Measurements from ENCODE around the gene FSTL3. TPM values are rescaled to one million over a fixed set of nuclear protein-coding genes. Genes with fewer than 3 reads are reported as not detected.

Gene FSTL3
- total and polyA plus RNA-seq, 2 of the 13 experiments (the other 11 are each of a cell fraction or from before 2014, with no cell fraction given), result 13.5 to 15.6 TPM

GRCh38 chr19:680287-681028 is 4.3 kb downstream of the FSTL3 start (continued):
- no peak for TF ChIP-seq DZIP1 (CRISPR knock-in tag; IDR thresholded peaks at IDR 0.05)
- peak; percentile 53 for TF ChIP-seq GMEB2 (CRISPR knock-in tag; IDR thresholded peaks at IDR 0.05; ENCODE audit: low read depth)
- no peak for TF ChIP-seq ZNF841 (CRISPR knock-in tag; IDR thresholded peaks at IDR 0.05; ENCODE audit: borderline replicate concordance)
- TF ChIP-seq ZNF446 (CRISPR knock-in tag; IDR thresholded peaks at IDR 0.05), result 0 out of 2 replicates have a peak, but pooled peaks have one; percentile 16
- peak; percentile 84; the same call in 1 of the 2 replicates for TF ChIP-seq ZFX (CRISPR knock-in tag; IDR thresholded peaks at IDR 0.05; ENCODE audit: low read depth)
- 0 out of 2 replicates have a peak, but pooled peaks have one; percentile 29 for TF ChIP-seq ZBTB7A (CRISPR knock-in tag; IDR thresholded peaks at IDR 0.05)
- TF ChIP-seq TMF1 (CRISPR knock-in tag; IDR thresholded peaks at IDR 0.05; ENCODE audit: low read depth), result peak; percentile 79; the same call in 1 of the 2 replicates
- peak; percentile 17; the same call in 1 of the 2 replicates for TF ChIP-seq ZNF746 (CRISPR knock-in tag; IDR thresholded peaks at IDR 0.05)
- peak; percentile 70; the same call in 1 of the 2 replicates for TF ChIP-seq ZNF205 (CRISPR knock-in tag; IDR thresholded peaks at IDR 0.05)
- peak; percentile 29 for TF ChIP-seq ZNF687 (CRISPR knock-in tag; IDR thresholded peaks at IDR 0.05)
- peak; percentile 63; the same call in 1 of the 2 replicates for TF ChIP-seq TFDP1 (CRISPR knock-in tag; IDR thresholded peaks at IDR 0.05; ENCODE audit: borderline replicate concordance)
- TF ChIP-seq YEATS4 (CRISPR knock-in tag; IDR thresholded peaks at IDR 0.05; ENCODE audit: borderline replicate concordance), result peak; percentile 81; the same call in 1 of the 2 replicates
- TF ChIP-seq RNF219 (CRISPR knock-in tag; IDR thresholded peaks at IDR 0.05), result no peak
- peak; percentile 72 for TF ChIP-seq BCL3 (CRISPR knock-in tag; IDR thresholded peaks at IDR 0.05)

Measured in HepG2 (cell line).